DND-41 (cell line): ENCODE measurements around the gene RFLNA.

Experiments used
- EZH2 ChIP-seq: IDR thresholded peaks from 3 replicates; pipeline ENCODE4 v1.6.1; 2012; ENCODE audit warnings: borderline replicate concordance, low read depth, mild to moderate bottlenecking, moderate library complexity, low read length, inconsistent platforms; ENCODE audit not compliant: severe bottlenecking
- TF ChIP-seq, protein P1 (sequence below): IDR thresholded peaks from 2 replicates; pipeline ENCODE4 v1.5.1; 2012; ENCODE audit warnings: borderline replicate concordance, low read length, moderate library complexity, mild to moderate bottlenecking; ENCODE audit not compliant: poor library complexity, severe bottlenecking; ENCODE audit errors: extremely low read depth

DNA sequence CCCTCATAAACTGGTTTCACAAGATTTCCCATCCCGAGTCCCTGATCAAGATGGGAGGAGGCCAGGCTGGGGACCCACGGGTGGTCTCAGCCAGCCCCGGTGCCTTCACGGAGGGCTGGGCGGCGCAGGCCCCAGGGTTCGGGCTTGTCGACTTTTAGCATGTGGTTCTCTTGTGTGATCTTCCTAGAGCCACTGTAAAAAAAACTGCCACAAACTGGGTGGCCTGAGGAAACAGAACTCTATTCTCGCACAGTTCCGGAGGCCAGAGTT lies 12.6 kb downstream of the RFLNA start:
- TF ChIP-seq, protein P1, sequence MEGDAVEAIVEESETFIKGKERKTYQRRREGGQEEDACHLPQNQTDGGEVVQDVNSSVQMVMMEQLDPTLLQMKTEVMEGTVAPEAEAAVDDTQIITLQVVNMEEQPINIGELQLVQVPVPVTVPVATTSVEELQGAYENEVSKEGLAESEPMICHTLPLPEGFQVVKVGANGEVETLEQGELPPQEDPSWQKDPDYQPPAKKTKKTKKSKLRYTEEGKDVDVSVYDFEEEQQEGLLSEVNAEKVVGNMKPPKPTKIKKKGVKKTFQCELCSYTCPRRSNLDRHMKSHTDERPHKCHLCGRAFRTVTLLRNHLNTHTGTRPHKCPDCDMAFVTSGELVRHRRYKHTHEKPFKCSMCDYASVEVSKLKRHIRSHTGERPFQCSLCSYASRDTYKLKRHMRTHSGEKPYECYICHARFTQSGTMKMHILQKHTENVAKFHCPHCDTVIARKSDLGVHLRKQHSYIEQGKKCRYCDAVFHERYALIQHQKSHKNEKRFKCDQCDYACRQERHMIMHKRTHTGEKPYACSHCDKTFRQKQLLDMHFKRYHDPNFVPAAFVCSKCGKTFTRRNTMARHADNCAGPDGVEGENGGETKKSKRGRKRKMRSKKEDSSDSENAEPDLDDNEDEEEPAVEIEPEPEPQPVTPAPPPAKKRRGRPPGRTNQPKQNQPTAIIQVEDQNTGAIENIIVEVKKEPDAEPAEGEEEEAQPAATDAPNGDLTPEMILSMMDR, result no peak
- no peak for TF ChIP-seq EZH2
